GM18951 (cell line): ENCODE data around the gene ATG4C.

ENCODE experiments used
- POLR2A ChIP-seq: IDR thresholded peaks from 4 replicates; pipeline ENCODE4 v1.6.1; 2011; ENCODE audit warnings: mild to moderate bottlenecking; ENCODE audit not compliant: insufficient read length, insufficient read depth; ENCODE audit errors: extremely low read depth
- in situ Hi-C: fragments of 300-500 bp; cut with MboI; formaldehyde crosslinking; loops from one replicate; pipeline ENCODE4 v1.12.0; 2022; ENCODE audit warnings: low sequenced_read_pairs, mixed read lengths, inconsistent platforms; ENCODE audit not compliant: unreplicated experiment

The ATG4C gene

GRCh38 chr1:62891956-62892562, 108.1 kb downstream of the ATG4C start:
- TF ChIP-seq POLR2A = no peak
- in situ Hi-C loops = no loop called here

GRCh38 chr1:62897788-62898187, 113.9 kb downstream of the ATG4C start:
- in situ Hi-C loops = no loop called here
- no peak for TF ChIP-seq POLR2A

- in situ Hi-C loops = no loop called here
- no peak for TF ChIP-seq POLR2A
Measured at GRCh38 chr1:62900566-62900965, 116.6 kb downstream of the ATG4C start.

- no peak for TF ChIP-seq POLR2A
- in situ Hi-C loops = no loop called here
Measured at GRCh38 chr1:62901650-62902049, 117.7 kb downstream of the ATG4C start.

- in situ Hi-C loops = no loop called here
- TF ChIP-seq POLR2A = no peak
Measured at GRCh38 chr1:62903522-62903921, 119.6 kb downstream of the ATG4C start.

GRCh38 chr1:62903982-62904855, 120.3 kb downstream of the ATG4C start:
- no peak for TF ChIP-seq POLR2A
- in situ Hi-C loops = no loop called here

GRCh38 chr1:62904856-62905225, 120.9 kb downstream of the ATG4C start:
- in situ Hi-C loops = no loop called here
- TF ChIP-seq POLR2A = no peak

- in situ Hi-C loops = no loop called here
- no peak for TF ChIP-seq POLR2A
Measured at GRCh38 chr1:62905309-62905708, 121.4 kb downstream of the ATG4C start.

- in situ Hi-C loops = no loop called here
- no peak for TF ChIP-seq POLR2A
Measured at GRCh38 chr1:62905872-62906271, 121.9 kb downstream of the ATG4C start.

GRCh38 chr1:62906428-62906886, 122.5 kb downstream of the ATG4C start:
- TF ChIP-seq POLR2A = no peak
- in situ Hi-C loops = no loop called here

- TF ChIP-seq POLR2A = no peak
- in situ Hi-C loops = no loop called here
Measured at GRCh38 chr1:62908168-62908695, 124.3 kb downstream of the ATG4C start.

- TF ChIP-seq POLR2A = no peak
- in situ Hi-C loops = no loop called here
Measured at GRCh38 chr1:62912028-62912638, 128.2 kb downstream of the ATG4C start.
